GM19099 (cell line): ENCODE results near the gene CLPTM1.
"Not testable (repeated sequence)": the region's sequence is repeated elsewhere in the genome, so short reads cannot be mapped to it uniquely, and the experiment has no call there.

Experiments used
- POLR2A ChIP-seq: IDR thresholded peaks from 3 replicates; pipeline ENCODE4 v1.6.1; 2011; ENCODE audit warnings: low read depth; ENCODE audit not compliant: insufficient read length; ENCODE audit errors: extremely low read depth

The CLPTM1 gene, protein sequence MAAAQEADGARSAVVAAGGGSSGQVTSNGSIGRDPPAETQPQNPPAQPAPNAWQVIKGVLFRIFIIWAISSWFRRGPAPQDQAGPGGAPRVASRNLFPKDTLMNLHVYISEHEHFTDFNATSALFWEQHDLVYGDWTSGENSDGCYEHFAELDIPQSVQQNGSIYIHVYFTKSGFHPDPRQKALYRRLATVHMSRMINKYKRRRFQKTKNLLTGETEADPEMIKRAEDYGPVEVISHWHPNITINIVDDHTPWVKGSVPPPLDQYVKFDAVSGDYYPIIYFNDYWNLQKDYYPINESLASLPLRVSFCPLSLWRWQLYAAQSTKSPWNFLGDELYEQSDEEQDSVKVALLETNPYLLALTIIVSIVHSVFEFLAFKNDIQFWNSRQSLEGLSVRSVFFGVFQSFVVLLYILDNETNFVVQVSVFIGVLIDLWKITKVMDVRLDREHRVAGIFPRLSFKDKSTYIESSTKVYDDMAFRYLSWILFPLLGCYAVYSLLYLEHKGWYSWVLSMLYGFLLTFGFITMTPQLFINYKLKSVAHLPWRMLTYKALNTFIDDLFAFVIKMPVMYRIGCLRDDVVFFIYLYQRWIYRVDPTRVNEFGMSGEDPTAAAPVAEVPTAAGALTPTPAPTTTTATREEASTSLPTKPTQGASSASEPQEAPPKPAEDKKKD

DNA sequence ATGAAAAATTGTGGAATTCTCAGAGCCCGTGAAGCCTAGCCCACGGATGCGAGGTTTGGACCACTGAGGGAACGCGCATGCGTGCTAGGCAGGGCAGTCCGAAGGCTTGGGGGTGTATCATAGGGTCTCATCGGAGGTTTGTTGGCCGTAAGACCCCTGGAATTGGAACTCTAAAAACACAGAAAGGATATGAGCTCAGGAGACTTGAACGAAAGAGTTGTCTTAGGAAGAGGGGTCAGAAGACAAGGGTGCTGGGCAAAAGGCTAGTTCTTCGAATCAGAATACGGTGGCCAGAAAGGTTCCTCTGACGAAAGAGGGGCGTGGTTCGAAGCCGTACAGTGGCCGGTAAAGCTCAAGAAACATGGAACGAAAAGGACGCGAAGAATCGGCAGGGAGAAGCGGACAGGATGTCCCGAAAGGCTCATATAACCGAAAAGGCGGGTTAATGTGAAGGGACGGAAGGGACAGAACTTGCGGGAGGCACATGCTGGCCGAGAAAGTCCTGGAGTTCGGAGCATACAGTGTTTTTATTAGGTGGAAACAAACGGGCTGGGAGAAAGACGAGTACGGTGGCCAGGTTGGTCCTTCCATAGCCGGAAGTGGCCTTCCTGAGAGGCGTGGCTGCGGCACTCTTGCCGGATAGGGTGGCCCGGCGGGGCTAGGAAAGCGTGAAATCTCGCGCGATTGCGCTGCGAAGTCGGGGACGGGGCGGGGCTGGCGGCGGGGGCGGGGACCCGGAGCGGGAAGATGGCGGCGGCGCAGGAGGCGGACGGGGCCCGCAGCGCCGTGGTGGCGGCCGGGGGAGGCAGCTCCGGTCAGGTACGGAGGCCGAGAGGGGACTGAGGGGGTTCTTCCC is at the start of gene CLPTM1:
Gene CLPTM1 (plus strand): TSS at position 732 of the 856 bp plus-strand sequence. CDS start 16 bp downstream, at position 748.
- peak; percentile 92 for TF ChIP-seq POLR2A

GRCh38 chr19:44905437-44906160 is 49.6 kb upstream of the CLPTM1 start, which contains the start of gene APOE:
TSS of gene APOE (plus strand) at chr19:44905796. CDS start at chr19:44906625, 829 bp downstream.
- no peak for TF ChIP-seq POLR2A

- no peak for TF ChIP-seq POLR2A
These were observed 47.6 kb upstream of the CLPTM1 start for GRCh38 chr19:44907613-44908012.

- no peak for TF ChIP-seq POLR2A
These were observed 46.9 kb upstream of the CLPTM1 start for GRCh38 chr19:44908074-44908835.

GRCh38 chr19:44908836-44909261 is 46.3 kb upstream of the CLPTM1 start:
- no peak for TF ChIP-seq POLR2A

- TF ChIP-seq POLR2A: no peak
These were observed 45.4 kb upstream of the CLPTM1 start for GRCh38 chr19:44909775-44910174.

GRCh38 chr19:44912854-44913253 is 42.3 kb upstream of the CLPTM1 start:
- no peak for TF ChIP-seq POLR2A

- not testable (repeated sequence) for TF ChIP-seq POLR2A
These were observed 40.6 kb upstream of the CLPTM1 start, which contains the start of gene APOC1 for GRCh38 chr19:44914433-44915206. TSS of gene APOC1 (plus strand) at chr19:44914608. CDS start at chr19:44914892, 284 bp downstream.

GRCh38 chr19:44924243-44924725 is 30.9 kb upstream of the CLPTM1 start:
- TF ChIP-seq POLR2A: no peak

DNA sequence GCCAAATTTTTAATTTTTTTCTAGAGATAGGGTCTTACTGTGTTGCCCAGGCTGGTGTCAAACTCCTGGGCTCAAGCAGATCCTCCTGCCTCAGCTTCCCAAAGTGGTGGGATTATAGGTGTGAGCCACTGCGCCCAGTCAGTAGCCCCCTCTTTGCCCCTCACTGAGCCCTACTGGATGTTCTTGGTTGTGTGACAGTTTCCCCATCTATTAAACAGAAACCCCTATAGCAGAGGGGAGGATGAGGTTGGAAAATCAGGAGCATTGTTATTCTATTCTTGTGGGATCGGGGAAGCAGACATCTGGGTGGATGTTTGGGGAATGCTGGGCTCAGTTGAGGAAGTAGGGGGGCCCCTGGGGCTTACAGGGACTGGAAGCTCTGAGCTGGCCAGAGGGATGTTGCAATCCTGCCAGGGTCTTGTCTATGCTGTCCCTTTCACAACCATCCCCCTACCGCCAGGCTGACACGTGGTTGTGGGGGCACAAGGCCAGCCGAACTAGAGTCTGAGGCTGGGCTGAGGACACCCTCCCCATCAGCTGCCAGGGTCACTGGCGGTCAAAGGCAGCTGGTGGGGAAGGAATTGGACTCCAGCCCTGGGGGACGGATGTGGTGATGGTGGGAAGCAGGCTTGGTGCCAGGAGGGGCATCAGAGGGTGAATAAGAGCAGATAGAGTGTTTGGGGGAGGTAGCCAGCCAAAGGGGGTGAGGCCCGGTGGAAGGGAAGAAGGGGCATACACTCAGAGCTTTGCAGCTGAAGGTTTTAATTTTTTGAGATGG is 29.9 kb upstream of the CLPTM1 start:
- no peak for TF ChIP-seq POLR2A

- TF ChIP-seq POLR2A: no peak
These were observed 27.4 kb upstream of the CLPTM1 start for GRCh38 chr19:44927746-44928145.

GRCh38 chr19:44930088-44930487 is 25.1 kb upstream of the CLPTM1 start:
- TF ChIP-seq POLR2A: no peak
